GM18511 (cell line): ENCODE results near the gene TRMT61A.
A peak's percentile ranks its signal among the peaks of the same experiment; 100 is the strongest.

ENCODE experiments used
- ATAC-seq: cut with Tn5 transposase; IDR thresholded peaks from one replicate; pipeline ENCODE4 v1.9.1; 2021; ENCODE audit warnings: mild to moderate bottlenecking, moderate library complexity; ENCODE audit not compliant: unreplicated experiment

TRMT61A gene

DNA sequence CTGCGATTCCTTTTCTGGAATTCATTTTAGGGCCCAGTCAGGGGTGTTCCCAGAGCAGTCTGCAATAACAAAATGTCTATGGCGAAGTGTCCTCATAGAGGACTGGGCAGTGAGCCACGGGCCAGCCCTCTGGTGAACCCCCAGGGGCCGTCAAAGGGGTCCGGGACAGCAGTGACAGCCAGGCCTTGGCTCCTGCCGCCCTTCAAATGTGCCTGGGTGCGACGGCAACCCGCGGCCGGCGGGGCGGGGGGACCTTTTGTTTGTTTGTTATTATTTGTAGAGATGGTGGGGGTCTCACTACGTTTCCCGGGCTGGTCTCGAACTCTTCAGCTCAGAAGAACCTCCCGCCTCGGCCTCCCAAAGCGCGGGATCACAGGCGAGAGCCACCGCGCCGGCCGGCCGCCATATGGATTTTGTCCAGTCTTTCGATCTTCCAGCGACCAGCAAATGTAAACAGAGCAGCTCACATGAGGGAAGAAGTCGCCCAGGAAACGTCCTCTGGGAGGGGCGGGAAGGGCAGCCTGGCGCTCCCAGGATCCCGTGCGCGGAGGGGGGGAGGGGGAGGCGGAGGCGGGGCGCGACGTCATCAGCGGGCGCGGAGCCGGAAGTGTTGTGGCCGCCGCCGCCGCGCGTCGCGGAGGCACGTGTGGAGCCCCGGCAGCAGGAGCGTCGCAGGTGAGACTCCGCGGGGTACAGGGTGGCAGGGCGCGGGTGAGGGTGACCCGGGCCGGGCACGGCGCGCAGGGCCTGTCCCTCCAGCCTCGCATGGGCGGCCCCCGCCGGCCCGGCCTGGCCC lies at the start of gene TRMT61A:
Gene TRMT61A, plus strand, starts transcription at position 610 of the 796 bp plus-strand sequence. CDS start 783 bp downstream, outside the sequence.
- ATAC-seq: peak; percentile 38

DNA sequence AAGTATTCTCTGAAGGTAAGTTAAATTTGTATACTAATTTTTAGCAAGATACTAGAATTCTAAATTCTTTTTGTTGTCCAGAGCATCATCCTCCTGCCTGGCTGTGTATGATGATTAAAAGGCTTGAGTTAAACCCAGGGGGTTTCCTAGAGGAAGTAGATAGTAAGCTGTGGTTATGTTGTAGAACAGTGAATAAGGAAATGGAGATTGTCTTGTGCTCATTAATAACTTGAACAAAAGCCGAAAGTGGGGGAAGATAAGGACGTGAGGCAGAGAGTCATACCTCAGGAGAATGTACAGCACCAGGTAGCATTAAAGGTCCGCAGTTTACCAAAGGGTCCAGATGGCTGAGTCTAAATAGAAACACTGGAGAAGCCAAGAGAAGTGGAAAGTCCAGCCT lies 48.4 kb upstream of the TRMT61A start:
- peak; percentile 85 for ATAC-seq

DNA sequence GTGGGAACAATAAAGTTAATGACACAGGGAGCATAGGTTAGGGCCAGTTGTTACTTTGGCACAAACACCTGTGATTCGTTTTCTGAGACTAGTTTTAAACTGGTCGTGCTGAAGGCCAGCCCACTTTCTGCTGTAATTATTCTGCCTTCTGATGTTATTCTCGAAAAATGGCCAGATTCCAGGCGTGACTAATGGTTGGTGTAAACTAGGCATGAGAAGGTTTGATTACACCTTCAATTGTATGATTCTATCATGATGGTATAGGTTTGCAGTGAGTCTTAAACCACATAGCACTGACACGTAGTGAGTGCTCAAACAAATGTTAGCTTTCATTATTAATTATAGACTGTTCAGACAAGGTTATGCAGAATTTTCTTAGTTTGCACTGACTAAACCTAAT lies 45.4 kb upstream of the TRMT61A start:
- no peak for ATAC-seq

DNA sequence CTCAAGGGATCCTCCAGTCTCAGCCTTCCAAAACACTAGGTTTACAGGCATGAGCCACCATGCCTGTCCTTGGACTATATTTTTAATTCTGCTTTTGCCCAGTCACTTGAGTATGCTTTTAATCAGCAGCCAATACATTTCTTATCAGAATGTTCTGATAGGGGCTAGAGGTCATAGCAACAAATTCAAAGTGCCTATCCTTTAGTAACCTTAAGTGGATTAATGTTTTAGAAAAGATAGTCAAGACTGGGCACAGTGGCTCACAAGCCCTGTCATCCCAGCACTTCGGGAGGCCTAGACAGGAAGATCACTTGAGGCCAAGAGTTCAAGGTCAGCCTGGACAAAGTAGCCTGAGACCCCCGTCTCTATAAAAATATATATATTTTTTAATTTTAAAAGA lies 43.5 kb upstream of the TRMT61A start:
- ATAC-seq: no peak

DNA sequence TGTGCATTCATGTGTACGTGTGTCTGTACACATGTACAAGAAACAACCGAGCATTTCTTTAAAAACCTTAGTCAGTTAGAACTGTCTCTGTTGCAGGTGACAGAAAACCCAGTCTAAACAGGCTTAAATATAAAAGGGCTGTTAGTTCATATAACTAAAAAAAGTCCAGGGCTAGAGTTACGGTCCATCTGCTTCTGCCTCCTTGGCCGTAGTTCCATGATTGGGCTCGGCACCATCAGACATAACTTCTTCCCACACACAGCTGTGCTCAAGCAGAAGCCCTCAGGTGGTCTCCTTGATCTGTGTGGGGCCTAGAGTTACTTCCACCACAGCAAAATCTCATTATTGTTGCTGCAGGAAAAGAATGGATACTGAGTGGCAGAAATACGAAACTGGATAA lies 40.9 kb upstream of the TRMT61A start:
- ATAC-seq: no peak

DNA sequence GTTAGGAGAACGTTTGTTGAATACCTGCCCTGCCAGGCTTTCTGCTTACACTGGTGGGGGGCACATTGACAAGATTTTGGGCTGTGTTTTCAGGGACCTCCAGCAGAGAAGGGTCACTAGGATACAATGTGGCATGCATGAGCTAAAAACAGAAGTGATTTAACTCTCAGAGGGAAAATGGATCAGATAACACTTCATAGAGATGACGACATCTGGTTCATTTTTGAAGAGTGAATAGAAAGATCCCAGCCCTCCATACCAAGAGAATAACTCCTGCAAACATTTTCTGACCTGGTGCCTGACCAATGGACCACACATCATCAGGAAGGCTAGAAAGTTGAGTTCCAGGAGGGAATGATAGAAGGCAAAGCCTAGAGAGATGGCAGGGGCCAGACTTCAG lies 40.0 kb upstream of the TRMT61A start:
- ATAC-seq: no peak

DNA sequence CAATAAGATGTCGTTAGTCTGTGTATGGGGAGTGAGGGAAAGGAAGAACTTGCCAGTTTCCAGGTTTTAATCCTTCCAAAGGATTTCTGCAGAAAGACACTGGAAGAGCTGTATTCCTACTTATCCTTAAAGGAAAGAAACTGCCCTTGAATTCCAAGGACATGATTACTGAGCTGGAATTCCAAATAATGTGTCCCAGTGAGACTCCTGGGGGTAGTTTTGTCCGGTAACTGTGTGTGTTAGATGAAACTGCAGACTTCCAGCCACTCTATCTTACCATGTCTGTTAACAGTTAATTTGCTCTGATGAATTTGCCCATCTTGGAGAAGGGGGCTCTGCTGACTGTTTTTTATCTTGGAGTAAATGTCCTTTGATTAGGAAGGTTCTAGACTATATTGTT lies 39.4 kb upstream of the TRMT61A start:
- ATAC-seq: no peak

DNA sequence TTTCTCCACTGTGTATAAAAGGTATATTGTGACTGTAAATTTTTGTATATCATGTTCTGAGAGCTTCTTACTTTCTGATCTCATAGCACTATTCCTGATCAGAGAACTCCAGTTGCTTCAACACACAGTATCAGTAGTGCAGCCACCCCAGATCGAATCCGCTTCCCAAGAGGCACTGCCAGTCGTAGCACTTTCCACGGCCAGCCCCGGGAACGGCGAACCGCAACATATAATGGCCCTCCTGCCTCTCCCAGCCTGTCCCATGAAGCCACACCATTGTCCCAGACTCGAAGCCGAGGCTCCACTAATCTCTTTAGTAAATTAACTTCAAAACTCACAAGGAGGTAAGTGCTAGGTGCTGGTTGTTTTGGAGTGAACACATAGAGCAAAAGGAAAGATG lies 37.3 kb upstream of the TRMT61A start:
- ATAC-seq: no peak

DNA sequence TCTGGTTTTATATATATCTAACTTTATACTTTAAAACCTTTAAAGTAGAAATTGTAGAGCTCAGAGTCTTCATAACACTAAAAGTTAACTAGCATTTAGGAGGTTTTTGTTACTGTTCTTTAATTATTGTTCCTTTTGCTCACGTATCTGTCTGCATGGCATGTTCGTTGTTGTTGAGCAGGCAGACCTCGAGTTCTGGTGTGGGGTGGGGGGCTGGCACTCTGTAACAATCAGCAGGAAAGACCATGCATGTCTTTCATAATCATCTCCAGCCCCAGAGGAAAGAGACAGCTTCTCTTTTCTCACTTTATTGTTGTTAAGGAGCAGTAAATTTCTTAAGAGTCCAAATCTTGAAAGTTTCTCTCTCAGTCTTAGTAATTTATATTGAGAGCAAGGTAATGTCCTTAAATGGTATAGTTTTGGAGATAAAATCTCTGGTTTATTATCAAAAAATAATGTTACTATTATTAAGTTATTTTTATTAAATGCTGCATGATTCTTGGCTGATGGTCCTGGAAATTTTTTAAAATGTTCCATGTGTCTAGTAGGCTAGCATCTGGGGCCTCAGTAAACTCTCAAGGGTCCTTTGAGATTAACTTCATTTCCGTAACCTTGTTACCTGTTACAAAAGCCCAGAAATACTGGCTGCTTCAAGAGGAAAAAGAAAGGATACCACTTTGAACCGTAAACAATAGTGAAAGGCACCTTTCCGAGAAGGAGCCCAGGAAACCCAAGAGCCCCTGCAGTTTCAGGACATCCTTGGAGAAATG lies 36.7 kb upstream of the TRMT61A start:
- ATAC-seq: no peak

DNA sequence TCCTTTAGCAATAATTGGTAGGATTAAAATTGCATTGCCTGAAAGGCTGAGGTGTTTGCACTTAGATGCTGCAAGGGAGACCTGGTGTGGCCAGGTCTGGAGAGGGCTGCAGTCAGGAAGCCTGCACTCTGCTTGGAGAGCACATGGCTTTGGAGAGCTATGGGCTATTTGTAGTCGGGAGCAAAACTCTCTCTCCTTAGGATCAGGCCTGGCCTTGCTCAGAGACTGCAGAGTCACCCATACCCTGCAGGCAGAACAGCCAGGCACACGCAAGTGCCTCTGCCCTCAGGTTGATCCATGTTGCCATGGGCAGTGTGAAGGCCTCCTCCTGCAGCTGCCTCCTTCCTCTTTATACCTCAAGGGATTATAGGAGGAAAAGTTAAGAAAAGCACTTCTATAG lies 33.1 kb upstream of the TRMT61A start:
- no peak for ATAC-seq

DNA sequence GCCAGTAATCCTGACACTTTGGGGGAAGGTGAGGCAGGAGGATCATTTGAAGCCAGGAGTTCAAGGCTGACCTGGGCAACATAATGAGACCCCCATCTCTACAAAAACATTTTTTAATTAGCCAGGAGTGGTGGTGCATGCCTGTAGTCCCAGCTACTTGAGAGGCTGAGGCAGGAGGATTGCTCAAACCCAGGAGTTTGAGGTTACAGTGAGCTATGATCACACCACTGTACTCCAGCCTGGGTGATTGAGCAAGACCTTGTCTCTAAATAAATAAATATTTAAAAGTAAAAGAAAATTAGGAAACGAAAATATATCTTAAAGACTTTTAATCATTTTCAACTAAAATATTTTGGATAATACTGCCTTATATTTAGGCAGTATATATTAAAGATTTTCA lies 32.2 kb upstream of the TRMT61A start:
- ATAC-seq: no peak

DNA sequence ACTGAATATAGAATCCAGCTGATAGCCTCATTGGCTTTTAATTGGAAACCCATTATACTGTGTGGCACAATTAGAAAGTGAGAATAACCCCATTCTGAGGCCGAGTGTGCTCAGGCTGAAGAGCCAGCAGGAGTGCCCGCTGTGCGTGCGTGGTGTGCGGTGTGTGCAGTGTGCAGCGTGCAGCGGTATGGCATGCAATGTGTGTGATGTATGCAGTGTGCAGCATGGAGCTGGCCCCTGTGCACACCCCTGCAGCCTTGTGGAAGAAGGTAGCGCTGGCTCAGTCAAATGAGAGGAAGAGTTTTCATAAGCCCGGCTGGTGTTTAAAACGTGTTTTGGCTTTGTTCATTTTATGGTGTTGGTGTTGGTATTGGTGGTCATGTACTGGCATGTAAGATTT lies 29.3 kb upstream of the TRMT61A start:
- ATAC-seq: no peak

DNA sequence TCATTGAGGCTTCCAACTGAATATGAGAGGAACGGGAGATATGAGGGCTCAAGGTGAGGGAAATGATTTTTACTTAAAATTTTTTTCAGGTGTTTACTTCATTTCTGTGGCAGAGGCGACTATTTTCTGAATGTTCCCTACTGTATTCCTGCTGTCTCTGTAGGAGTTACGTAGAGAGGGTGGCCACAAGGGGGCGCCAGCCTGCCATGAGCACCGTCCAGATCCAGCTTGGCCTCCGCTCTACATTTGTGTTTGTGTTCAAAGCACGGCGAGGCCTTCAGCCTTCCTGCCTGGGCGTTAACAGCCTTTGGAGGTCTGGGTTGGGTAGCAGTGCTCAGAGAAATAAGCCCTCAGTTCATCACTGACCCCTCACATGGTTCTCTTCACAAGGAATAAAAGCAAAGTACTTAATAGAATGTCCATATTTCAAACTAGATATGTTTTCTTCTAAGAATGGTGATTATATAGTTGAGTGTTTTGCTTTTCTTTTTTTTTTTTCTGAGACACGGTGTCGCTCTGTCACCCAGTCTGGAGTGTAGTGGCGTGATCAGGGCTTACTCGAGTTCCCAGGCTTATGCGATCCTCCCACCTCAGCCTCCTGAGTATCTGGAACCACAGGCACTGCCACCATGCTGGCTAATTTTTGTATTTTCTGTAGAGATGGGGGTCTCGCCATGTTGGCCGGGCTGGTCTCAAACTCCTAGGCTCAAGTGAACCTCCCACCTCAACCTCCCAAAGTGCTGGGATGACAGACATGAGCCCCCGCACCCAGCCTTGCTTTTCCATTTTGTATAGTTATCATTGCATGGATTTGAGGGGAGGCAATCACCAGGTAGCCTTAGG lies 28.6 kb upstream of the TRMT61A start:
- no peak for ATAC-seq

DNA sequence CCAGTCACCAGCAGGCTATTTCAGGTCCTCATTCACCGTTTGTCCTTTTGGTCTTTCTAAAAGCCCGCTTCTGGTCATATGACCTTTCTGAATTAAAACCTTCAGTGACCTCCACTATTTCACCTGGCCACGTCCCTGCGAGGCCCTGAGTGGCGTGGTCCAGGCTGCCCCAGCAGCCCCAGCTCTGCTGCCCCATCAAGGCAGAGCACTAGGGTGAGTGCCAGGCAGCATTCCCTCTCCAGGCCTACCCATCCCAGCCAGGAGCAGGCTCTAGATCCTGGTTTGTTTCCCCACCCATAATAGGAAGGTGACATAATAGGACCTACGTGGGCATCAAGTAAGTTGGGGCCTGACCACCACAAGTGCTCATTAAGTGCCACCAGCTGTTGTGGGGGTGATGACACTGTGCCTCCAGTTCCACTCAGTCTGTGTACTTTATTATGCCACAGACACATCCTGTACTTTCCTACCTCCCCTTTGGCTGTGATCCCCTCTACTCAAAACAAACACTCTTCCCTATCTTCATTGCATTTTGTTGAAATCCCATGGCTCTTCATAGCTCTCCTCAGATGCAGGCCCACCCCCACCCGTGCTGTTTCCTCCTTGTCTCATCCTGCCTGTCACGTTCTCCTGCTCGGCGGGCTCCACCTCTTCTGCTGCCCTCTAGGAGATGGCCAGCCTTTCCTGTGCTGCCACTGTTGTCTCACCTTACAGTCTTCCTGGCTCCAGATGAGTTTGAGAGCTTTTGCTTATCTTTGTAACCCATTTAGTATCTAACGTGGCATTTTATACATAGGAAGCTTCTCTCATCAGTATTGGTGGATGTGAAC lies 27.7 kb upstream of the TRMT61A start:
- ATAC-seq: no peak

DNA sequence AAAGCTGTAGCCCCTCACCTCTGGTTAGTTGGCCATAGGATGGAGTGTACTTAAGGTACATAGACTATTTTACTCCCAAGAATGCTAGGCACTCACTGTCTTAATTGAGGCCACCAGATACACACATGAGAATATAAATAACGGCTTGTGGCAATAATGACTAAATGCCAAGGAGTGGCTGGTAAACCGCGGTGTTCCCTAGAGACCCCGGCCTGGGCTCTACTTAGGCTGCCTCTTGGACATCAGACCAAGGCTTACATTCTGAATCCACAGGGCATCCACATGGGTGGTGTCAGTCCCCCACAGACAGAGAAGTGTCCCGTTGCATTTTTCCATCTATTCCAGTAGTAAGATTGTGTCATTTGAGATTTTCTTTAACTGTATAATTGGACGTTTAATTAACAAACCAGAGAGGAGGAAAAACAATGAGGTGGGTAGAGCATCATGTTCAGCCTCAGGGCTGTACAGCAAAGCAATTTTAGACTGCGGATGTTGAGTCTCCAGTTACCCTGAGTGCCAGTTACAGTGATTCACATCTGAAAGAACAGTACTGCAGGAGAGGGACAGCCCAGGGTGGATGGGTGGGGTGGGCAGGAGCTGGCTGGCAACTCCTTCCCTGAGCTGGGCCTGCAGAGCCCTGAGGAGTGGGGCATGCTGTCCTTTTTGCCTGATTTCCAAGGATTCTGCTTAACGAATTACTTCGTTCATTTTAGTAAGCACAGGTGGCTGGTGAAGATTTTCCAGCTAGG lies 26.9 kb upstream of the TRMT61A start:
- ATAC-seq: no peak

DNA sequence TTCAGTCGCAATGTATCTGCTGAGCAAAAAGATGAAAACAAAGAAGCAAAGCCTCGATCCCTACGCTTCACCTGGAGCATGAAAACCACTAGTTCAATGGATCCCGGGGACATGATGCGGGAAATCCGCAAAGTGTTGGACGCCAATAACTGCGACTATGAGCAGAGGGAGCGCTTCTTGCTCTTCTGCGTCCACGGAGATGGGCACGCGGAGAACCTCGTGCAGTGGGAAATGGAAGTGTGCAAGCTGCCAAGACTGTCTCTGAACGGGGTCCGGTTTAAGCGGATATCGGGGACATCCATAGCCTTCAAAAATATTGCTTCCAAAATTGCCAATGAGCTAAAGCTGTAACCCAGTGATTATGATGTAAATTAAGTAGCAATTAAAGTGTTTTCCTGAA lies 26.1 kb upstream of the TRMT61A start:
- no peak for ATAC-seq

DNA sequence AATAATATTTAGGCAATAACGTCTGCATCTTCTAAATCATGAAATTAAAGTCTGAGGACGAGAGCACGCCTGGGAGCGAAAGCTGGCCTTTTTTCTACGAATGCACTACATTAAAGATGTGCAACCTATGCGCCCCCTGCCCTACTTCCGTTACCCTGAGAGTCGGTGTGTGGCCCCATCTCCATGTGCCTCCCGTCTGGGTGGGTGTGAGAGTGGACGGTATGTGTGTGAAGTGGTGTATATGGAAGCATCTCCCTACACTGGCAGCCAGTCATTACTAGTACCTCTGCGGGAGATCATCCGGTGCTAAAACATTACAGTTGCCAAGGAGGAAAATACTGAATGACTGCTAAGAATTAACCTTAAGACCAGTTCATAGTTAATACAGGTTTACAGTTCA lies 25.7 kb upstream of the TRMT61A start:
- no peak for ATAC-seq

DNA sequence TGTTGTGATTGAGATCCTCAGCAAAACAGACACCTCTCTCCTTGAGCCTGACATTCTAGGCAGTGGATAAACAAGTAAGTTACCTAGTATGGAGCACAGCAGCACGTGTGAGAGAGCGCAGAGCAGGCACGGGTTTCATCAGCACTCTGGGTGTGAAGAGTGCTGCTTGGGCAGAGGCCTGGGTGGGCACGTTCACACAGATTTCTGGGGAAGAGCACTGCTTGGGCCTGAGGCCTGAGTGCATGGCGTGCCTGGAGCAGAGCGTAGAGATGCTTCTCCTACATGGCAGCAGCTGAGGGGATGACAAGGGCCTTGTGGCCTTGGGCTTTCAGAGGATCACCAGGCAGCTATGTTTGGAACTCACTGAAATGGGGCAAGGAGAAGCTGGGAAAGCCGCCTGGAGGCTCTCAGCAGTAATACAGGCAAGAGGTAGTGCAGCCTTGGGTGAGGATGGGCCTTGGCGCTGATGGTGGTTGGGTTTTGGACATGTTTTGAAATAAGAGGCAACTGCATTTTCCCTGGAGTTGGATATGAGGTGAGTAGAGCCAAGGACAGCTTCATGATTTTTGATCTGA lies 23.9 kb upstream of the TRMT61A start:
- no peak for ATAC-seq

DNA sequence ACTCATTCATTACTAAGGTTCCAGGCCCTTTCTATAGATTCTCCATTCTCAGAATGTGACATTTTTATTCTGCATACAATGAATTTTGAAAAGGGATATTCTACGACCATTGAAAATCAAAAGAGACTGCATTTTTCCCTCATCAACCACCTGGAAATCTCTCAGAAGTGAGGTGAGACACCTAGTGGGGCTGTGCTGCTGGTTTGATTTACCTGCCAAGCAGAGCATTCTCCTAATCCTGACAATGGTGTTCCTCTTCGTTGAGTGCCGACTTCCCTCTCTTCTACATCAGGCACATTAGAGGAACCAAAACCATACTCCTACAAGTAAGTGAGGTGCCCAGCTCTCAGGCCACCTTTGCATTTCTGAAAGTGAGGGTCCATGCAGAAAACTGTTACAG lies 21.2 kb upstream of the TRMT61A start:
- no peak for ATAC-seq
